ENCODE results near the gene CNIH3.

Gene CNIH3

DNA sequence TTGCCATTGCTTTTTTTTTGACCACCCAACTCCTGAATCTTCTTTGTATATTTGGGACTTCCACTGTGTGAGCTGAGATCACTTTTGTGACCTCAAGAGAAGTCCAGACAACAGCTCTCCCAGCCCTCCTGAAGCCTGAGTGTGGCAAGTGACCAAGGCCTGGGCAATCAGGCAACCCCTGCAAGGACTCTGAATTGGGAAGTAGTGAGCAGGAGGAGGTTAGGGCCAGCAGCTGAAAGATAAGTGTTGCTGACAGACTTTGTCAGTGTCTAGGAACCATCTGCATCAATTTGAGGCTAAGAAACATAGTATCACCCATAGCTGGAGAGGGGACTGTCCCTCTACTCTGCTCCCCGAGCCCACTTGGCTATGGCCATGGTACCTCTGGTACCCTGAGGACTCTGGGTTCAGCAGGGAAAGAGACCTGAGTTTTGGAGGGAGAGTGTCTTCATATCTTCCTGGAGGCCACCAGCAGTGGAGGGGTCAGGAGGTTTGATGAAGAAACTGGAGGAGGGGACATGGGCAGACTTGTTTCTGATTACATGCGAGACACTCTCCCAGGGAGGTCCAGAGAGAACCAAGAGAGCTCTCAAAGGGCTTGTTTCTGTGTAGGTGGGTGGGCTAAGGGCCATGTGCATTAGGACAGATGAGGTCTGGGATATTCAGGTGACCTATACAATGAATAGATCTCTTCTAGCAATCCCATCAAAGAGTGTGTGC, 166.3 kb downstream of the CNIH3 start:
- no peak for DNase-seq

DNA sequence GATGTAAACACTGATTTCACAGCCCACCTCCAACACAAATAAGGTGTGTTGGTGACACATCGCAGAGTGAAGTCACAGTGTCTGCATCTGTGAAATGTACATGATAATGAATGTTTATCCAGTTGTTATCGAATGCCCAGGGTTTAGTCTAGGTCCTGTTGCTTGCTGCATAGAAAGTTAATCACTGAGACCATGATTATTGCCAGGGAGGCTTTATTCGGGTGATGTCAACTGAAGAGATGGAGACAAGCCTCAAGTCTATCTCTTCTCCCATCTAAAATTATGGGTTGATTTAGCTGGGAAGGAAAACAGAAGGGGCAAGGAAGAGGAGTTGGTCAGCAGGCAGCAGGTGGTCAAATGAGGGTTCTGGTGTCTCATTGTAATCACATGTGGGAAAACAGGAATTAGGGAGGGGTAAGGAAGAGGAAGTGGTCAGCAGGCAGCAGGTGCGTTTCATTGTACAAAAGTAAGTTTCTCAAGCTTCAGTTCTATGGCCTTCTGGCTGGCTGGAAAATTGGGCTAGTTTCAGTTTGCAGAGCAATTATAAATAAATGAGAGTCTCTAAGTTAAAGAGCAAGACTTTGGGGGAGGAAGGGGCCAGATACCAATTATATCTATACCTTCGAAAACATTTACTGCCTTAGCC, 167.0 kb downstream of the CNIH3 start:
- DNase-seq: no peak

DNA sequence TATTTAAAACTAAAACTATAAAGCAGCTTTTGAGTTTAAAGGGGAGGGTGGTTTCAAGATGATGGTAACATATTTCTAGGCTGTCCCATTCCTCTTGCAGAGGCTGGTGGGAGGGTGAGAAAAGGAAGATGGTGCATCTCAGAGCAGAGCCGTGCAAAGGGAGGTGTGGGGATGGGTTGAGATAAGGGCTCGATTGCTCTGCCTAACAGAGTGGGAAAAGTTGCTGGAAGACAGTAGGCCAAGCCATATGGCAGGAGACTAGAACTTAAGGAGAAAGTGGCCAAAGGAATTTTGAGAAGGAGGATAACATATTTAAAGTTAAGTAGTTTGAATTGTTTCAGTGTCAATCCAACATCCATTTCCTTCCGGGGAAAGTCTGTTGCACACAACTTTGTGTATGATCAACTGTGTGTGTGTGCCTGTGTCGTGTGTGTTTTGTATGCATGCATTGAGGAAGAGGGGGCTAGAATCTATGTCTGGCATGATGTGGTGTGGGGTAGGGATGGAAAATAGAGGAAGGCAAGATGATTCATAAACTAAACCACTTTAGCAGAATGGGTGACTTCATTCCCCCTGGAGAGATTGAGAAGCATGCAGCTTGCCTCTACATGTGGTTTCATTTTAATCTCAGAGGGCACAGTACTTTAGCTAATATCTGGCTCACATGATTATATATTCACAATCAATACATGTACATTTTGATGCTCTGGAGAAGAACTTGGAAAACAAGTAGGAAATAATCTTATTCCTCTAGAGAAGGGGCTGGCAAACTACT, 168.3 kb downstream of the CNIH3 start:
- DNase-seq: peak; percentile 19

DNA sequence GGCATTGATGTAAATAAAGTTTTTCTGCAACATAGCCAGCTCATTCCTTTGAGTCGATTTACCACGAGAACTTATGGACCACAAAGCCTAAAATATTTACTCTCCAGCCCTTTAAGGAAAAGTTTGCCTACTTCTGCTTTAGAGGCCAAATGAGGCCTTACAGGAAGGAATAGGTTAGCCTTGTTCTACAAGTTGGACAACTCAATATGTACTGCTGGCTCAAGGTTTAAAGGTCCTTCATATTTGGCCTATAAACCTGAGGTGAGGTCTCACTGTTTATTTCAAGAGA, 168.9 kb downstream of the CNIH3 start:
- no peak for DNase-seq

DNA sequence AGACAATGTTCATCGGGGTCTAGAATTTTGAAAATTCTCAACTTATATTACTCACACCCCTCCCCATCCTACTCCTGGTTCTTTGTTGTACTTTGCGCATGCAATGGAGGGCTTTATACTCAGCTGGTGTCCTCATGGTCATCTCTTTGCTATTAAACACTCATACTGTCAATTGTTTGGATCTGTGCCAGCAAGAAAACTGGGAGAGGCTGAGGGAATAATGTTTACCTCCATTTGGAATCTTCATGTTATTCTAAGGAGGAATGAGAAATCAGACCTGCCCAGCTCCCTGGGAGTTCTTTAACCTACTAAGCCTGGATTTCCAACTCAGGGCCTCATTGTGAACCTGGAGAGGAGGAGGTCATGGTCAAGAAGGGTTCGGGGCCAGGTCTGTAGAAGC, 169.5 kb downstream of the CNIH3 start:
- no peak for DNase-seq

DNA sequence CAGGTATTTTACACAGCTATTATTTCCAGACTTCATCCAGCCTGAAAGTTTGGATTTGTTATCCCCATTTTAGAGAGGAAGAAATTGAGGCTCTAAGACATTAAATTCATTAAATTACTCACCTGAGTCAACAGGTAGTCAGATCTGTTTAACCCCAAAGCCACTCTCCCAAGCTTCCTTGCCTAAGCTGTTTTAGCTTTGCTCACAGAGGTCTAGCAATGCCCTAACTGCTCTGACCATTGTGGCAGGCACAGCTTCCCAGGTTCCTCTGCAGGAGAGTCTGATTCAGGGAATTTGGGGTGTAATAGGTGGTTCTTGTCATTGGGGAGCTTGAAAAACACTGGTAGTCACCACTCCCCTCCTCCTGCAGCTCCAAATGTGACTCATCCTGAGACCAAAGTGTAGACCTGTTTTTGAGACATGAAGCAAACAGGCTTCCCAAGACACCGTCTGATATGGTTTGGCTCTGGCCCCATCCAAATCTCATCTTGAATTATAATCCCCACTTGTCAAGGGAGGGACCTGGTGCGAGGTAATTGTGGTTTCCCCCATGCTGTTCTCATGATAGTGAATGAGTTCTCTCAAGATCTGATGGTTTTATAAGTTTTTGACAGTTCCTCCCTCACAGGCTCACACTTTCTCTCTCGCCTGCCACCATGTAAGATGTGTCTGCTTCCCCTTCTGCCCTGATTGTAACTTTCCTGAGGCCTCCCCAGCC, 170.6 kb downstream of the CNIH3 start:
- no peak for DNase-seq

DNA sequence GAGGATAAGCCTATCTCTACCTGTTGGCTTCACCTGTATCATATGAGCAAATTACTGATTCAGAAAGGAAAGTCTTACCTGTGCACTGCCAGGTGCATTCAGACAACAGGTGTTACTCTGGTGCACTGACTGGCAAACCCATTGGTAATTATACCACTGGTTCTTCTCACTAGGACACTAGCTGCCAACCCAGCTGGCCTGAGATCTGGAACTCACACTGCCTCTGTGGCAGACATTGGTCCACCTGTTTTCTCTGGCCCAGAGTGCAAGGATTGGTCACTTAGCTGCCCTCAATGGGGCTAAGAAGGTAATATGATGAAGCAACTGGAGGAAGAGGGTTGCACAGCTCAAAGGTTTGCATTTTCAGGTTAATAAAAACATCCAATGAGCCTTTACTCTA, 173.2 kb downstream of the CNIH3 start:
- DNase-seq: no peak
